ENCODE results near the gene FLACC1.
A peak's percentile ranks its signal among the peaks of the same experiment; 100 is the strongest.

FLACC1 gene

GRCh38 chr2:201366146-201366545, 9.0 kb upstream of the FLACC1 start:
- Histone ChIP-seq H2BK12ac (ENCODE audit: low read length in 2 of 2) (no peak overlapping the region), H2AFZ (ENCODE audit: low read depth, low read length) (no peak overlapping the region), H3K27ac (ENCODE audit: low read length, poor library complexity, severe bottlenecking) (no peak overlapping the region), H3K4me3 (ENCODE audit: insufficient read depth in 1 of 2, low read depth in 1 of 2, low read length in 2 of 2) (no peak overlapping the region), H3K9ac (ENCODE audit: low read length) (no peak overlapping the region), H3K4me2 (ENCODE audit: low read length, poor library complexity, severe bottlenecking) (no peak overlapping the region), H2BK5ac (ENCODE audit: low read depth, low read length, poor library complexity, severe bottlenecking) (no peak overlapping the region), H3K14ac (ENCODE audit: low read length in 2 of 2) (no peak overlapping the region), H2AK5ac (ENCODE audit: low read length, severe bottlenecking) (no peak overlapping the region), H2BK120ac (ENCODE audit: low read depth, low read length) (no peak overlapping the region), H3K9me3 (ENCODE audit: control insufficient read depth, low read length) (peaks cover 23% of the 10 kb centered on the region), H3K23ac (ENCODE audit: low read length in 2 of 2) (no peak overlapping the region), H3K4ac (ENCODE audit: low read depth in 1 of 2, low read length in 2 of 2) (no peak overlapping the region), H4K91ac (ENCODE audit: low read length) (no peak overlapping the region), H3K36me3 (ENCODE audit: control insufficient read depth in 1 of 2, insufficient read depth in 2 of 2, low read depth in 1 of 2, low read length in 2 of 2) (peaks cover 28 to 58% of the 10 kb centered on the region in 2 experiments), H3K4me1 (ENCODE audit: control insufficient read depth, insufficient read depth, low read depth, low read length) (no peaks in the 10 kb centered on the region), H2BK15ac (ENCODE audit: low read depth, poor library complexity, severe bottlenecking) (no peak overlapping the region), H3K27me3 (ENCODE audit: control insufficient read depth in 1 of 2, insufficient read depth in 1 of 2, low read length in 2 of 2) (no peaks in the 10 kb centered on the region), H3K79me1 (replicated peaks; ENCODE audit: low read length, poor library complexity, severe bottlenecking) (peaks cover 3% of the 10 kb centered on the region), H3K18ac (ENCODE audit: low read depth in 1 of 2, low read length in 2 of 2) (no peak overlapping the region), H4K8ac (ENCODE audit: low read length) (no peak overlapping the region)
- DNase-seq, result no peak

- WGBS, result 89% methylated on average over 2 of the region's 2 CpGs
- Histone ChIP-seq H2BK12ac (ENCODE audit: low read length in 2 of 2) (no peak overlapping the region), H3K27me3 (ENCODE audit: control insufficient read depth in 1 of 2, insufficient read depth in 1 of 2, low read length in 2 of 2) (no peaks in the 10 kb centered on the region), H2BK120ac (ENCODE audit: low read depth, low read length) (no peak overlapping the region), H3K4me1 (ENCODE audit: control insufficient read depth, insufficient read depth, low read depth, low read length) (no peaks in the 10 kb centered on the region), H3K9ac (ENCODE audit: low read length) (no peak overlapping the region), H3K14ac (ENCODE audit: low read length in 2 of 2) (no peak overlapping the region), H2AK5ac (ENCODE audit: low read length, severe bottlenecking) (no peak overlapping the region), H4K8ac (ENCODE audit: low read length) (no peak overlapping the region), H4K91ac (ENCODE audit: low read length) (no peak overlapping the region), H3K4me3 (ENCODE audit: insufficient read depth in 1 of 2, low read depth in 1 of 2, low read length in 2 of 2) (no peak overlapping the region), H3K9me3 (ENCODE audit: control insufficient read depth, low read length) (peaks cover 20% of the 10 kb centered on the region), H2BK15ac (ENCODE audit: low read depth, poor library complexity, severe bottlenecking) (no peak overlapping the region), H3K18ac (ENCODE audit: low read depth in 1 of 2, low read length in 2 of 2) (no peak overlapping the region), H3K4me2 (ENCODE audit: low read length, poor library complexity, severe bottlenecking) (no peak overlapping the region), H3K27ac (ENCODE audit: low read length, poor library complexity, severe bottlenecking) (no peak overlapping the region), H3K36me3 (ENCODE audit: control insufficient read depth in 1 of 2, insufficient read depth in 2 of 2, low read depth in 1 of 2, low read length in 2 of 2) (peaks cover 17 to 55% of the 10 kb centered on the region in 2 experiments), H3K79me1 (replicated peaks; ENCODE audit: low read length, poor library complexity, severe bottlenecking) (no peaks in the 10 kb centered on the region), H2AFZ (ENCODE audit: low read depth, low read length) (no peak overlapping the region), H3K4ac (ENCODE audit: low read depth in 1 of 2, low read length in 2 of 2) (no peak overlapping the region), H3K23ac (ENCODE audit: low read length in 2 of 2) (no peak overlapping the region), H2BK5ac (ENCODE audit: low read depth, low read length, poor library complexity, severe bottlenecking) (no peak overlapping the region)
- DNase-seq, result peak; percentile 71
Measured at GRCh38 chr2:201363857-201364560, 6.9 kb upstream of the FLACC1 start.

- H2BK120ac ChIP-seq (ENCODE audit: low read depth, low read length), result no peak overlapping the region
Measured at GRCh38 chr2:201362396-201362795, 5.3 kb upstream of the FLACC1 start.

GRCh38 chr2:201361078-201361733, 4.1 kb upstream of the FLACC1 start:
- Histone ChIP-seq H2AFZ (ENCODE audit: low read depth, low read length) (no peak overlapping the region), H3K4me1 (ENCODE audit: control insufficient read depth, insufficient read depth, low read depth, low read length) (no peaks in the 10 kb centered on the region), H3K9ac (ENCODE audit: low read length) (no peak overlapping the region), H2BK15ac (ENCODE audit: low read depth, poor library complexity, severe bottlenecking) (no peak overlapping the region), H2BK12ac (ENCODE audit: low read length in 2 of 2) (no peak overlapping the region), H3K4ac (ENCODE audit: low read depth in 1 of 2, low read length in 2 of 2) (no peak overlapping the region), H3K23ac (ENCODE audit: low read length in 2 of 2) (no peak overlapping the region), H4K91ac (ENCODE audit: low read length) (no peak overlapping the region), H3K9me3 (ENCODE audit: control insufficient read depth, low read length) (no peaks in the 10 kb centered on the region), H4K8ac (ENCODE audit: low read length) (no peak overlapping the region), H3K36me3 (ENCODE audit: control insufficient read depth in 1 of 2, insufficient read depth in 2 of 2, low read depth in 1 of 2, low read length in 2 of 2) (peaks cover 17 to 46% of the 10 kb centered on the region in 2 experiments), H3K14ac (ENCODE audit: low read length in 2 of 2) (no peak overlapping the region), H2BK120ac (ENCODE audit: low read depth, low read length) (no peak overlapping the region), H3K27ac (ENCODE audit: low read length, poor library complexity, severe bottlenecking) (no peak overlapping the region), H3K4me3 (ENCODE audit: insufficient read depth in 1 of 2, low read depth in 1 of 2, low read length in 2 of 2) (no peak overlapping the region), H3K27me3 (ENCODE audit: control insufficient read depth in 1 of 2, insufficient read depth in 1 of 2, low read length in 2 of 2) (no peaks in the 10 kb centered on the region), H3K79me1 (replicated peaks; ENCODE audit: low read length, poor library complexity, severe bottlenecking) (no peaks in the 10 kb centered on the region), H3K18ac (ENCODE audit: low read depth in 1 of 2, low read length in 2 of 2) (no peak overlapping the region), H2AK5ac (ENCODE audit: low read length, severe bottlenecking) (no peak overlapping the region), H3K4me2 (ENCODE audit: low read length, poor library complexity, severe bottlenecking) (no peak overlapping the region), H2BK5ac (ENCODE audit: low read depth, low read length, poor library complexity, severe bottlenecking) (no peak overlapping the region)
- 100% methylated on average over 1 of the region's 2 CpGs for WGBS
- no peak for DNase-seq

More at GRCh38 chr2:201362396-201362795, 5.3 kb upstream of the FLACC1 start:
- H3K4me3 ChIP-seq (ENCODE audit: insufficient read depth in 1 of 2, low read depth in 1 of 2, low read length in 2 of 2), result no peak overlapping the region
- H3K79me1 ChIP-seq (replicated peaks; ENCODE audit: low read length, poor library complexity, severe bottlenecking), result no peaks in the 10 kb centered on the region
- no peak overlapping the region for H3K23ac ChIP-seq (ENCODE audit: low read length in 2 of 2)
- H3K14ac ChIP-seq (ENCODE audit: low read length in 2 of 2), result no peak overlapping the region
- H4K8ac ChIP-seq (ENCODE audit: low read length), result no peak overlapping the region
- no peak overlapping the region for H2BK5ac ChIP-seq (ENCODE audit: low read depth, low read length, poor library complexity, severe bottlenecking)
- H3K27me3 ChIP-seq (ENCODE audit: control insufficient read depth in 1 of 2, insufficient read depth in 1 of 2, low read length in 2 of 2), result no peaks in the 10 kb centered on the region
- H3K9ac ChIP-seq (ENCODE audit: low read length), result no peak overlapping the region
- H4K91ac ChIP-seq (ENCODE audit: low read length), result no peak overlapping the region
- H3K4me1 ChIP-seq (ENCODE audit: control insufficient read depth, insufficient read depth, low read depth, low read length), result no peaks in the 10 kb centered on the region
- no peak overlapping the region for H3K18ac ChIP-seq (ENCODE audit: low read depth in 1 of 2, low read length in 2 of 2)
- H3K36me3 ChIP-seq (ENCODE audit: control insufficient read depth in 1 of 2, insufficient read depth in 2 of 2, low read depth in 1 of 2, low read length in 2 of 2), result peaks cover 17 to 42% of the 10 kb centered on the region in 2 experiments
- H3K4me2 ChIP-seq (ENCODE audit: low read length, poor library complexity, severe bottlenecking), result no peak overlapping the region
- no peak overlapping the region for H2AK5ac ChIP-seq (ENCODE audit: low read length, severe bottlenecking)
- H3K4ac ChIP-seq (ENCODE audit: low read depth in 1 of 2, low read length in 2 of 2), result no peak overlapping the region
- no peak overlapping the region for H2BK15ac ChIP-seq (ENCODE audit: low read depth, poor library complexity, severe bottlenecking)
- no peak overlapping the region for H2BK12ac ChIP-seq (ENCODE audit: low read length in 2 of 2)
- no peak overlapping the region for H3K27ac ChIP-seq (ENCODE audit: low read length, poor library complexity, severe bottlenecking)
- H2AFZ ChIP-seq (ENCODE audit: low read depth, low read length), result no peak overlapping the region
- DNase-seq, result peak; percentile 56
- peaks cover 5% of the 10 kb centered on the region for H3K9me3 ChIP-seq (ENCODE audit: control insufficient read depth, low read length)
- 89% methylated on average over 2 of the region's 2 CpGs for WGBS

All from mesenchymal stem cell (in vitro differentiated cells and primary cell).